Measurements from ENCODE around the gene TBC1D22A. TPM values are rescaled to one million over a fixed set of nuclear protein-coding genes. Genes with fewer than 3 reads are reported as not detected.

TBC1D22A gene
- polyA plus RNA-seq, 1 of the 3 experiments (the other 2 are of a cell fraction), result 16.5 TPM

GRCh38 chr22:46827781-46828180 lies 65.3 kb downstream of the TBC1D22A start:
- peak; percentile 9 for DNase-seq
- CTCF ChIA-PET, result interaction anchor here (1.3 to 1.9 kb wide), 4 partner anchors 16 to 29 kb away, joined by 4 to 8 read pairs (median 6); no protein-coding TSS in a partner anchor
- H3K27ac ChIP-seq (ENCODE audit: low read depth in 2 of 2, low read length in 1 of 2), result peak overlapping the region in 1 of 2 experiments; percentile 5; a peak in 1 of 4 replicates

GRCh38 chr22:46828323-46828900 lies 66.0 kb downstream of the TBC1D22A start:
- Histone ChIP-seq H3K4me3 (ENCODE audit: low read depth in 2 of 2, low read length in 1 of 2) (no peak overlapping the region), H3K9me2 (no peaks in the 10 kb centered on the region), H3K4me2 (peak overlapping the region; percentile 77), H3K27me3 (ENCODE audit: insufficient read depth) (no peaks in the 10 kb centered on the region), H3F3A (replicated peaks; ENCODE audit: insufficient read depth) (peaks cover 36% of the 10 kb centered on the region), H3K27ac (ENCODE audit: low read depth in 2 of 2, low read length in 1 of 2) (peak overlapping the region; percentile 81 to 95), H2AFZ (ENCODE audit: low read depth) (no peak overlapping the region), H3K4me1 (ENCODE audit: control insufficient read depth in 1 of 2, insufficient read depth in 2 of 2, low read depth in 1 of 2, low read length in 1 of 2) (peaks cover 33 to 43% of the 10 kb centered on the region in 2 experiments; a peak in 3 of 4 replicates), H3K9me3 (no peaks in the 10 kb centered on the region), H3K36me3 (replicated peaks in 1 of 2; ENCODE audit: control insufficient read depth in 1 of 2, insufficient read depth in 2 of 2, low read length in 1 of 2) (no peaks in the 10 kb centered on the region), H3K9ac (no peak overlapping the region), H4K20me1 (ENCODE audit: insufficient read depth) (peaks cover 8% of the 10 kb centered on the region), H3K79me2 (ENCODE audit: insufficient read depth) (peaks cover 47% of the 10 kb centered on the region; the same call in 1 of the 2 replicates)
- DNase-seq, result peak; percentile 3
- CTCF ChIA-PET, result interaction anchor here (1.3 to 1.4 kb wide), 2 partner anchors 16 to 24 kb away, joined by 4 to 7 read pairs; no protein-coding TSS in a partner anchor
- POLR2A ChIA-PET, result no interaction called here
- 95% methylated on average over 9 of the region's 9 CpGs for WGBS (ENCODE audit: low lambda C conversion rate)
- TF ChIP-seq REST (IDR thresholded peaks at IDR 0.05; ENCODE audit: low read depth, low read length) (no peak), USF2 (IDR thresholded peaks at IDR 0.05; ENCODE audit: borderline replicate concordance, low read depth, low read length) (no peak), FOXJ3 (CRISPR knock-in tag; IDR thresholded peaks at IDR 0.05) (no peak), RFX5 (IDR thresholded peaks at IDR 0.05; ENCODE audit: low read length) (no peak), POLR2AphosphoS5 (IDR thresholded peaks at IDR 0.05; ENCODE audit: low read depth, low read length) (no peak), GATA2 (CRISPR knock-in tag; IDR thresholded peaks at IDR 0.05) (no peak), NFIC (IDR thresholded peaks at IDR 0.05; ENCODE audit: borderline replicate concordance) (no peak), RCOR1 (IDR thresholded peaks at IDR 0.05; ENCODE audit: low read length) (no peak), CHD2 (IDR thresholded peaks at IDR 0.05; ENCODE audit: low read length, partially characterized antibody) (no peak), ELF1 (IDR thresholded peaks at IDR 0.05) (no peak), MAX (IDR thresholded peaks at IDR 0.05; ENCODE audit: low read depth) (no peak), YY1 (IDR thresholded peaks at IDR 0.05; ENCODE audit: low read depth) (no peak)

More at GRCh38 chr22:46827781-46828180, 65.3 kb downstream of the TBC1D22A start:
- no peak overlapping the region for H2AFZ ChIP-seq (ENCODE audit: low read depth)
- no peak overlapping the region for H3K4me3 ChIP-seq (ENCODE audit: low read depth in 2 of 2, low read length in 1 of 2)
- H3K27me3 ChIP-seq (ENCODE audit: insufficient read depth), result no peaks in the 10 kb centered on the region
- peaks cover 33 to 43% of the 10 kb centered on the region in 2 experiments; a peak in 3 of 4 replicates for H3K4me1 ChIP-seq (ENCODE audit: control insufficient read depth in 1 of 2, insufficient read depth in 2 of 2, low read depth in 1 of 2, low read length in 1 of 2)
- peaks cover 47% of the 10 kb centered on the region; the same call in 1 of the 2 replicates for H3K79me2 ChIP-seq (ENCODE audit: insufficient read depth)
- peaks cover 8% of the 10 kb centered on the region for H4K20me1 ChIP-seq (ENCODE audit: insufficient read depth)
- 99% methylated on average over 8 of the region's 12 CpGs for WGBS (ENCODE audit: low lambda C conversion rate)
- H3K9me2 ChIP-seq, result no peaks in the 10 kb centered on the region
- peaks cover 0 to 2% of the 10 kb centered on the region in 2 experiments for H3K36me3 ChIP-seq (replicated peaks in 1 of 2; ENCODE audit: control insufficient read depth in 1 of 2, insufficient read depth in 2 of 2, low read length in 1 of 2)
- H3K9ac ChIP-seq, result no peak overlapping the region
- H3K4me2 ChIP-seq, result no peak overlapping the region
- peaks cover 36% of the 10 kb centered on the region for H3F3A ChIP-seq (replicated peaks; ENCODE audit: insufficient read depth)
- no peaks in the 10 kb centered on the region for H3K9me3 ChIP-seq
- peak; percentile 8; the same call in 1 of the 2 replicates for TF ChIP-seq CTCF (IDR thresholded peaks at IDR 0.05)
- no peak for TF ChIP-seq USF2 (IDR thresholded peaks at IDR 0.05; ENCODE audit: borderline replicate concordance, low read depth, low read length)
- TF ChIP-seq RAD21 (IDR thresholded peaks at IDR 0.05; ENCODE audit: low read length), result peak; percentile 31; the same call in 1 of the 2 replicates
- POLR2A ChIA-PET, result no interaction called here
